Stimulated activated naive CD8-positive, alpha-beta T cell treated with anti-CD3 and anti-CD28 coated beads, Interleukin-15, amount 100 ng/mL, for 72 hours (primary cell): ENCODE measurements around the gene TMEM9B.
"Not testable (repeated sequence)": the region's sequence is repeated elsewhere in the genome, so short reads cannot be mapped to it uniquely, and the experiment has no call there.

ENCODE experiments used
- ATAC-seq: fragments of 150-1000 bp; cut with Tn5 transposase; 2 replicates; pipeline ENCODE4 v1.10.0; 2021; ENCODE audit warnings: mild to moderate bottlenecking, moderate library complexity
- DNase-seq, 2 donors: peaks; one replicate each; pipeline ENCODE4 v3.0.0; 2021 to 2022
- H3K27ac Mint-ChIP-seq, 2 donors: one replicate each; pipeline ENCODE4 v1.8.0; 2022; ENCODE audit warnings: mild to moderate bottlenecking in 2 of 2, mixed read lengths in 2 of 2, moderate library complexity in 2 of 2
- H3K27me3 Mint-ChIP-seq: one replicate; pipeline ENCODE4 v1.8.0; 2022; ENCODE audit warnings: mixed read lengths
- H3K4me1 Mint-ChIP-seq: one replicate; pipeline ENCODE4 v1.8.0; 2022; ENCODE audit warnings: mild to moderate bottlenecking, mixed read lengths
- H3K4me3 Mint-ChIP-seq, 2 donors: one replicate each; pipeline ENCODE4 v1.8.0; 2022; ENCODE audit warnings: mild to moderate bottlenecking in 2 of 2, mixed read lengths in 2 of 2, moderate library complexity in 1 of 2
- H3K9me3 Mint-ChIP-seq, 2 donors: one replicate each; pipeline ENCODE4 v1.8.0; 2022; ENCODE audit warnings: mixed read lengths in 2 of 2

The TMEM9B gene

GRCh38 chr11:8947230-8947943 is 16.9 kb downstream of the TMEM9B start:
- no peak for DNase-seq
- no peak overlapping the region for H3K27ac Mint-ChIP-seq
- no peak for ATAC-seq
- no peak overlapping the region for H3K4me3 Mint-ChIP-seq
- H3K4me1 Mint-ChIP-seq = no peaks in the 10 kb centered on the region
- no peaks in the 10 kb centered on the region for H3K27me3 Mint-ChIP-seq
- no peaks in the 10 kb centered on the region for H3K9me3 Mint-ChIP-seq

GRCh38 chr11:8942518-8943066 is 21.6 kb downstream of the TMEM9B start, which contains the start of gene ASCL3:
Gene ASCL3, minus strand, starts transcription at chr11:8943016. Its CDS starts 4,855 bp downstream, at chr11:8938161.
- ATAC-seq (no peak), DNase-seq (no peak)
- H3K4me3 Mint-ChIP-seq = no peak within 1 kb of the TSS
- H3K27ac Mint-ChIP-seq = no peak within 1 kb of the TSS
- no peaks in the 10 kb centered on the region for H3K4me1 Mint-ChIP-seq
- H3K27me3 Mint-ChIP-seq = no peaks in the 10 kb centered on the region
- no peaks in the 10 kb centered on the region for H3K9me3 Mint-ChIP-seq

- Mint-ChIP-seq H3K4me3 (no peak overlapping the region), H3K9me3 (no peaks in the 10 kb centered on the region), H3K4me1 (no peaks in the 10 kb centered on the region), H3K27ac (no peak overlapping the region), H3K27me3 (no peaks in the 10 kb centered on the region)
- no peak for ATAC-seq
- no peak for DNase-seq
Measured at GRCh38 chr11:8941341-8942103, 22.7 kb downstream of the TMEM9B start.

GRCh38 chr11:8937659-8938058 is 26.6 kb downstream of the TMEM9B start:
- Mint-ChIP-seq H3K4me1 (no peaks in the 10 kb centered on the region), H3K9me3 (no peaks in the 10 kb centered on the region), H3K4me3 (no peak overlapping the region), H3K27me3 (no peaks in the 10 kb centered on the region), H3K27ac (peak overlapping the region in 1 of 2 donors; percentile 3)
- ATAC-seq (no peak), DNase-seq (no peak)

- no peaks in the 10 kb centered on the region for H3K27me3 Mint-ChIP-seq
- no peak overlapping the region for H3K27ac Mint-ChIP-seq
- no peaks in the 10 kb centered on the region for H3K4me1 Mint-ChIP-seq
- no peaks in the 10 kb centered on the region for H3K9me3 Mint-ChIP-seq
- ATAC-seq = no peak
- DNase-seq = no peak
- H3K4me3 Mint-ChIP-seq = no peak overlapping the region
Measured at GRCh38 chr11:8937159-8937558, 27.1 kb downstream of the TMEM9B start.

- not testable (repeated sequence) for H3K27ac Mint-ChIP-seq, H3K9me3 Mint-ChIP-seq, DNase-seq, H3K4me3 Mint-ChIP-seq, H3K27me3 Mint-ChIP-seq, ATAC-seq, H3K4me1 Mint-ChIP-seq
Measured at GRCh38 chr11:8935789-8936188, 28.5 kb downstream of the TMEM9B start.

- H3K27ac Mint-ChIP-seq = peak overlapping the region in 1 of 2 donors; percentile 17
- H3K4me1 Mint-ChIP-seq = no peaks in the 10 kb centered on the region
- DNase-seq = no peak
Measured at GRCh38 chr11:8934742-8935488, 29.3 kb downstream of the TMEM9B start.

GRCh38 chr11:8933931-8934330 is 30.3 kb downstream of the TMEM9B start:
- H3K4me1 Mint-ChIP-seq = no peaks in the 10 kb centered on the region
- no peak overlapping the region for H3K4me3 Mint-ChIP-seq
- H3K27me3 Mint-ChIP-seq = no peaks in the 10 kb centered on the region
- no peaks in the 10 kb centered on the region for H3K9me3 Mint-ChIP-seq
- H3K27ac Mint-ChIP-seq = peak overlapping the region in 1 of 2 donors; percentile 39
- DNase-seq = no peak
- no peak for ATAC-seq

More at GRCh38 chr11:8934742-8935488, 29.3 kb downstream of the TMEM9B start:
- Mint-ChIP-seq H3K9me3 (no peaks in the 10 kb centered on the region), H3K27me3 (no peaks in the 10 kb centered on the region), H3K4me3 (no peak overlapping the region)
- no peak for ATAC-seq

GRCh38 chr11:8932564-8933180 is 31.6 kb downstream of the TMEM9B start, which contains the start of gene C11orf16:
Gene C11orf16, minus strand, starts transcription at chr11:8932947. Its CDS starts 639 bp downstream, at chr11:8932308.
- Mint-ChIP-seq H3K9me3 (no peaks in the 10 kb centered on the region), H3K4me3 (no peak within 1 kb of the TSS), H3K27me3 (no peaks in the 10 kb centered on the region), H3K27ac (peak within 1 kb of the TSS in 1 of 2 donors; percentile 39), H3K4me1 (no peaks in the 10 kb centered on the region)
- ATAC-seq = no peak
- no peak for DNase-seq

- ATAC-seq = no peak
- no peak overlapping the region for H3K4me3 Mint-ChIP-seq
- H3K9me3 Mint-ChIP-seq = no peaks in the 10 kb centered on the region
- H3K4me1 Mint-ChIP-seq = no peaks in the 10 kb centered on the region
- peak overlapping the region in 1 of 2 donors; percentile 91 for H3K27ac Mint-ChIP-seq
- no peaks in the 10 kb centered on the region for H3K27me3 Mint-ChIP-seq
- no peak for DNase-seq
Measured at GRCh38 chr11:8930456-8931175, 33.6 kb downstream of the TMEM9B start.

- no peak overlapping the region for H3K27ac Mint-ChIP-seq
- no peak overlapping the region for H3K4me3 Mint-ChIP-seq
- H3K27me3 Mint-ChIP-seq = no peaks in the 10 kb centered on the region
- DNase-seq = no peak
- H3K9me3 Mint-ChIP-seq = no peaks in the 10 kb centered on the region
- no peak for ATAC-seq
- no peaks in the 10 kb centered on the region for H3K4me1 Mint-ChIP-seq
Measured at GRCh38 chr11:8928981-8929615, 35.1 kb downstream of the TMEM9B start.

GRCh38 chr11:8928205-8928604 is 36.0 kb downstream of the TMEM9B start:
- ATAC-seq = no peak
- Mint-ChIP-seq H3K27ac (no peak overlapping the region), H3K9me3 (no peaks in the 10 kb centered on the region), H3K4me1 (no peaks in the 10 kb centered on the region), H3K27me3 (no peaks in the 10 kb centered on the region), H3K4me3 (no peak overlapping the region)
- DNase-seq = no peak

GRCh38 chr11:8927233-8927632 is 37.0 kb downstream of the TMEM9B start:
- H3K9me3 Mint-ChIP-seq = no peaks in the 10 kb centered on the region
- ATAC-seq = no peak
- H3K4me3 Mint-ChIP-seq = no peak overlapping the region

GRCh38 chr11:8926236-8926635 is 38.0 kb downstream of the TMEM9B start:
- H3K27ac Mint-ChIP-seq = no peak overlapping the region
- no peak for DNase-seq
- no peaks in the 10 kb centered on the region for H3K9me3 Mint-ChIP-seq
- no peak overlapping the region for H3K4me3 Mint-ChIP-seq
- no peak for ATAC-seq
- H3K27me3 Mint-ChIP-seq = no peaks in the 10 kb centered on the region
- no peaks in the 10 kb centered on the region for H3K4me1 Mint-ChIP-seq

More at GRCh38 chr11:8927233-8927632, 37.0 kb downstream of the TMEM9B start:
- DNase-seq = no peak
- Mint-ChIP-seq H3K27me3 (no peaks in the 10 kb centered on the region), H3K27ac (no peak overlapping the region), H3K4me1 (no peaks in the 10 kb centered on the region)
